ENCODE data around the gene STK35. TPM values are rescaled to one million over a fixed set of nuclear protein-coding genes. Genes with fewer than 3 reads are reported as not detected.

Gene STK35
- total and polyA plus RNA-seq, 2 donors (not counting 3 experiments of a cell fraction or from before 2014, with no cell fraction given), result 10.2 to 17.5 TPM

DNA sequence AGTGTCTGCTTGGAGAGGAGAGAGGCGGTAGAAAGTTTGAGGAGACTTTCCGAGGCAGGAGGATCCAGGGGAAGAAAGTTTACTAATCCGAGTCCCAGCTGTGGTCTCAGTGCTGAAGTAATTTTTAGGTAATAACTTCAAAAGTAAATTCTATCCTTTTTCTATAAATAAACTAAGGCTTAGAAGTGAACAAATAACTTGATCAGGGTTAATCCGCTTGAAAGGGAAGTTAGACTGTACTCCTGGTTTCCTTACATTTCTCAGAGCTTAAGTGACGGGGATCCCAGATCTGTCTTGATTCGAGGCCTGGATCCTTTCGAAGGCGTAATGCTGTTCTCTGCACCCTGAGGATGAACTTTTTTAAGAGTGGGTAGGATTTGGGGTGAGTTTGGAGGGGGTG, 2.6 kb downstream of the STK35 start:
- peaks cover 2 to 3% of the 10 kb centered on the region in 2 experiments for H3K36me3 ChIP-seq (ENCODE audit: control insufficient read depth in 2 of 2, extremely low read depth in 1 of 2, insufficient read depth in 2 of 2, low read length in 2 of 2)
- H3K4me1 ChIP-seq (ENCODE audit: control insufficient read depth, extremely low read depth, insufficient read depth, low read length), result peaks cover 23% of the 10 kb centered on the region
- H3K9me1 ChIP-seq (replicated peaks; ENCODE audit: control insufficient read depth, extremely low read depth, insufficient read depth, low read length), result no peaks in the 10 kb centered on the region
- no peak for DNase-seq (ENCODE audit: low read depth, low spot score)
- CTCF ChIA-PET, result interaction anchor here (1.5 to 2.3 kb wide), 6 partner anchors 11 to 139 kb away, joined by 4 to 14 read pairs (median 8); no protein-coding TSS in a partner anchor
- no peaks in the 10 kb centered on the region for H3K27me3 ChIP-seq (ENCODE audit: control insufficient read depth in 2 of 2, insufficient read depth in 2 of 2, low read length in 2 of 2)
- peak overlapping the region; percentile 97 for H3K9ac ChIP-seq (replicated peaks; ENCODE audit: extremely low read depth, insufficient read depth, low read length)
- BruUV-seq (replicated peaks), result no TSS peak
- dilution Hi-C loops (cut with MboI; ENCODE audit: extremely low pct_ligation_motif_present, low sequenced_read_pairs), result no loop called here
- H3K4me2 ChIP-seq (ENCODE audit: insufficient read depth, low read length), result peak overlapping the region; percentile 77
- no peaks in the 10 kb centered on the region for H3K9me3 ChIP-seq (replicated peaks; ENCODE audit: control insufficient read depth, insufficient read depth, low read length)
- no peak for TF ChIP-seq JUN (IDR thresholded peaks at IDR 0.05; ENCODE audit: borderline replicate concordance, insufficient read depth, insufficient read length, low read depth)
- no peak for TF ChIP-seq POLR2AphosphoS5 (IDR thresholded peaks at IDR 0.05; ENCODE audit: insufficient read depth, low read depth, low read length)
- no peak for TF ChIP-seq GATA2 (IDR thresholded peaks at IDR 0.05; ENCODE audit: insufficient read depth, insufficient read length, low read depth, low read length)
- TF ChIP-seq FOS (IDR thresholded peaks at IDR 0.05; ENCODE audit: borderline replicate concordance, insufficient read depth, low read length), result no peak
- TF ChIP-seq, protein P1, sequence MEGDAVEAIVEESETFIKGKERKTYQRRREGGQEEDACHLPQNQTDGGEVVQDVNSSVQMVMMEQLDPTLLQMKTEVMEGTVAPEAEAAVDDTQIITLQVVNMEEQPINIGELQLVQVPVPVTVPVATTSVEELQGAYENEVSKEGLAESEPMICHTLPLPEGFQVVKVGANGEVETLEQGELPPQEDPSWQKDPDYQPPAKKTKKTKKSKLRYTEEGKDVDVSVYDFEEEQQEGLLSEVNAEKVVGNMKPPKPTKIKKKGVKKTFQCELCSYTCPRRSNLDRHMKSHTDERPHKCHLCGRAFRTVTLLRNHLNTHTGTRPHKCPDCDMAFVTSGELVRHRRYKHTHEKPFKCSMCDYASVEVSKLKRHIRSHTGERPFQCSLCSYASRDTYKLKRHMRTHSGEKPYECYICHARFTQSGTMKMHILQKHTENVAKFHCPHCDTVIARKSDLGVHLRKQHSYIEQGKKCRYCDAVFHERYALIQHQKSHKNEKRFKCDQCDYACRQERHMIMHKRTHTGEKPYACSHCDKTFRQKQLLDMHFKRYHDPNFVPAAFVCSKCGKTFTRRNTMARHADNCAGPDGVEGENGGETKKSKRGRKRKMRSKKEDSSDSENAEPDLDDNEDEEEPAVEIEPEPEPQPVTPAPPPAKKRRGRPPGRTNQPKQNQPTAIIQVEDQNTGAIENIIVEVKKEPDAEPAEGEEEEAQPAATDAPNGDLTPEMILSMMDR (IDR thresholded peaks at IDR 0.05; ENCODE audit: extremely low read depth in 1 of 2, insufficient read depth in 1 of 2, low read depth in 1 of 2, low read length in 2 of 2), result no peak
- no peak for TF ChIP-seq POLR2A (IDR thresholded peaks at IDR 0.05; ENCODE audit: low read depth, low read length)
- no peak for TF ChIP-seq EZH2 (IDR thresholded peaks at IDR 0.05; ENCODE audit: borderline replicate concordance, low read depth, low read length, severe bottlenecking)
- TF ChIP-seq, protein P2, sequence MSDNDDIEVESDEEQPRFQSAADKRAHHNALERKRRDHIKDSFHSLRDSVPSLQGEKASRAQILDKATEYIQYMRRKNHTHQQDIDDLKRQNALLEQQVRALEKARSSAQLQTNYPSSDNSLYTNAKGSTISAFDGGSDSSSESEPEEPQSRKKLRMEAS (IDR thresholded peaks at IDR 0.05; ENCODE audit: insufficient read depth, insufficient read length), result no peak
- TF ChIP-seq MYC (IDR thresholded peaks at IDR 0.05; ENCODE audit: low read depth, low read length), result no peak
- peaks cover 57% of the 10 kb centered on the region for H3K79me2 ChIP-seq (ENCODE audit: control insufficient read depth, insufficient read depth, low read length)
- FAIRE-seq, result no peak
- H2AFZ ChIP-seq (ENCODE audit: low read depth, low read length), result no peak overlapping the region
- intact Hi-C loops (cut with micrococcal nuclease), result loop anchor here (5.0 to 10.0 kb wide), 6 partner anchors 68 to 551 kb away; partner anchors contain the start of genes NOP56 and SIRPA
- H3K4me3 ChIP-seq (replicated peaks in 1 of 3; ENCODE audit: insufficient read depth in 1 of 3, low read depth in 1 of 3, low read length in 3 of 3), result peak overlapping the region; percentile 49 to 77 (median 65)
- H3K27ac ChIP-seq (ENCODE audit: insufficient read depth, low read depth, low read length), result no peak overlapping the region
- peaks cover 8% of the 10 kb centered on the region for H4K20me1 ChIP-seq (replicated peaks; ENCODE audit: control insufficient read depth, extremely low read depth, insufficient read depth, low read length)
- POLR2A ChIA-PET, result no interaction called here

All from endothelial cell of umbilical vein (primary cell).